ENCODE measurements around the gene CSF2RB.

CSF2RB gene

DNA sequence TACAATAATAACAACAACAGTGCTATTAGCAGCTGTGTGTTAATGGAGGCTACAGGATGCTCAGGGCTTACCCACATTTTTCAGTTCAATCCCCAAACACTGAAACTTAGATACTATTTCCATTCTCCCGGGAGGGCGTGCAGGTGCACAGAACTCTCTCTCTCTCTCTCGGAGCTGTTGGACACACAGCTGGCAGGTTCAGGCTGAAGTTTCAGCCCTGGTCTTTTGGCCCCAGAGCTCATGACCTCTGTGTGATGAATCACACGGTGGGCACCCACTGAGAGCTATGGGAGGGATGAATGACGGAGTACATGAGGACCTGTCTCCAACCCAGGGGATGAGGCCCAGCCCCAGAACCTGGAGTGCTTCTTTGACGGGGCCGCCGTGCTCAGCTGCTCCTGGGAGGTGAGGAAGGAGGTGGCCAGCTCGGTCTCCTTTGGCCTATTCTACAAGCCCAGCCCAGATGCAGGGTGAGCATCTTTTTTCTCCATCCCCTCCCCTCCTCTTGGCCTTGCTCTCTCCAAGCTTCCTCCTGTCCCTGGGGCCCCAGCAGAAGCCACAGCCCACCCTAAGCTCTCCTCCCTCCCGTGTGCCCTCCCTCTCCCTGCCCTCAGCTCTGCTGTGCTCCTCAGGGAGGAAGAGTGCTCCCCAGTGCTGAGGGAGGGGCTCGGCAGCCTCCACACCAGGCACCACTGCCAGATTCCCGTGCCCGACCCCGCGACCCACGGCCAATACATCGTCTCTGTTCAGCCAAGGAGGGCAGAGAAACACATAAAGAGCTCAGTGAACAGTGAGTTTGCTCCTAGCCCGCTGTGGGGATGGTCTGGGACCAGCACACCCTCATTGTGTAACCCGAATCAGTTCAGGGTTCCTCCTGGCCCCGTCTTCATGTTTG, 16.9 kb downstream of the CSF2RB start:
- no peak for DNase-seq
- in situ Hi-C loops (cut with MboI; ENCODE audit: low pct_unique_long_range_greater_than_20kb, low sequenced_read_pairs) = no loop called here

DNA sequence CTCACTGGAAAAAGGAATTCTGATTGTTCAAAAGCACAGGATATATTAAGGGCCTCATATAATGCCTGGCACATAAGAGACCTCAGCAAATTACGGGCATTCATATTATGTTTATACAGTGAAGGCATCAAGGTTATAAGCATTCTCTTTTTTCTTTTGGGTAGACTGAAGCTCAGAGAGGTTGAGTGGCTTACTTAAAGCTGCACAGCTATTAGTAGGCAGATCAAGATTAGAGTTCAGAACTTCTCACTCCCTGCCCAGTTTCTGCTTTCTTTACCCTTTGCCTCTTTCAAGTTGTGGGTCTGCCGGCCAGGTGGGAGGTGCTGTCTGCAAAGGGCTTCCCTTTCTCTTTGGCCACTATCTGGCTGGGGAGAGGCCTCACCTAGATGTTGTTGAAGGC, 18.0 kb downstream of the CSF2RB start:
- no peak for DNase-seq
- in situ Hi-C loops (cut with MboI; ENCODE audit: low pct_unique_long_range_greater_than_20kb, low sequenced_read_pairs) = no loop called here

DNA sequence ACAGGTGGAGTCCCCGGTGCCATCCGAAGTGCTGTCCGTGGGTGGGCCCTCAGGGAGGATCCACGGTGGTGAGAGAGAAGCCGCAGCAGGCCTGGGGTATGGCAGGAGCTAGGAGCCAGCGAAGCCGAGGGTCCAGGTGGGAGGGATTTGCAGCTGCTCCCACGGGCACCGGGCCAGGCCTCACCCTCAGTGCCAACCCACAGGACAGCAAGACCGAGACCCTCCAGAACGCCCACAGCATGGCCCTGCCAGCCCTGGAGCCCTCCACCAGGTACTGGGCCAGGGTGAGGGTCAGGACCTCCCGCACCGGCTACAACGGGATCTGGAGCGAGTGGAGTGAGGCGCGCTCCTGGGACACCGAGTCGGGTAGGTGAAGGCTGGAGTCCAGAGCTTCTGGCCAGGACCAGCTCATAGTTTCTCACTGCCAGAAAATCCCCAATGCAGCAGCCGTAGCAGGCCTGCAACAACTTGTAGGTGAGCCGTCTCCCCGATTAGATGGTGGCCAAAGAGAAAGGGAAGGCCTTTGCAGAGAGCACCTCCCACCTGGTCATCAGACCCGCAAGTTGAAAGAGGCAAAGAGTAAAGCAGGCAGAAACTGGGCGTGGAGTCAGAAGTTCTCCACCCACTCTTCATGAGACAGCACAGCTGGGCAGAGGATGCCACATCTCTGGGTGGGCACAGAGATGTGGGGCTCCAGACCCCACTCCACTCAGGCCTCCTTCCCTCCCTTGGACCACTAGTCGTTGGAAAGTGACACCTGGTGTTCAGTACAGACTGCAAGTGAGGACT, 20.4 kb downstream of the CSF2RB start:
- no peak for DNase-seq
- in situ Hi-C loops (cut with MboI; ENCODE audit: low pct_unique_long_range_greater_than_20kb, low sequenced_read_pairs) = no loop called here

- in situ Hi-C loops (cut with MboI; ENCODE audit: low pct_unique_long_range_greater_than_20kb, low sequenced_read_pairs) = no loop called here
- DNase-seq = no peak
Measured at GRCh38 chr22:36934418-36935312, 21.2 kb downstream of the CSF2RB start.

DNA sequence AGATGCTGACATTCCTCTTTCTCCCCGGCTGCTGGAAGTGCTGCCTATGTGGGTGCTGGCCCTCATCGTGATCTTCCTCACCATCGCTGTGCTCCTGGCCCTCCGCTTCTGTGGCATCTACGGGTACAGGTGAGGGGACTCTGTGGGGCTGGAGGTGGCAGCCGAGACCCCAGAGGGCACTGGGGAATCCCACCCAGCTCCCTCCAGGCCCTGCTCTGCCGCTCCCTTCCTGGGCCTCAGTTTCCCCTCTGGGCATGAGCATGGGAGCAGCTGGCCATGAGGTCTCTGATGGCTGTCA, 21.8 kb downstream of the CSF2RB start:
- in situ Hi-C loops (cut with MboI; ENCODE audit: low pct_unique_long_range_greater_than_20kb, low sequenced_read_pairs) = no loop called here

GRCh38 chr22:36935694-36936093, 22.3 kb downstream of the CSF2RB start:
- in situ Hi-C loops (cut with MboI; ENCODE audit: low pct_unique_long_range_greater_than_20kb, low sequenced_read_pairs) = no loop called here
- no peak for DNase-seq

More for the DNA sequence above, 21.8 kb downstream of the CSF2RB start:
- no peak for DNase-seq

DNA sequence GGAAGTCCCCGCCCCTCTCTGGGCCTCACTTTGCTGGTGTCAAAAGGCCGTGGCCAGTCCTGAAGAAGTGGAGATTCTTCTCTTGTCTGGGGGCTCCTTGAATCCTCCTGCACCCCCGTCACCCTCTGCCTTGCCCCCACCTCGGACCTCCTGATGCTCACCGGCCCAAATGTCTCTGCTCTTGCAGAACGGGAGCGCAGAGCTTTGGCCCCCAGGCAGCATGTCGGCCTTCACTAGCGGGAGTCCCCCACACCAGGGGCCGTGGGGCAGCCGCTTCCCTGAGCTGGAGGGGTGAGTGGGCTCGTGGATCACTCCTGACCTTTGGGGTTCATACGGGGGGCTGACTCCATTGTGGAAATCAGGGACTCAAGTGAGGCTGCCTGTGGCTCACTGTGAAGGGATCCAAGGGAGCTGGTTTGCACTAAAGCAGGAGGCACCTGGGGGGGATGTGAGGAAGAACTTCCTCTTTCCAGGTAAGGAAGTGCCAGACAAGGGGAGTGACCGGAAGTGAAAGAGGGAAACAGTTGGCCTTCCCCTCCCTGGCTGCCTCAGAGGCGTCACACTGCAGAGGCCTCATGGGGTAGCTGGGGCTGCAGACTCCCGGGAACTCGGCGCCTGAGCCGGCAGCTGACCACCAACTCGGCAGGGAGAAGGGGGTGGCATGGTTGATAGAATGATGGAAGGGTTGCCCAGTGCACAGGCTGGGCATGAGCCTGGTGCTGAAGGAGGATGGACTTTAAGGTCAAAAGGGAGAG, 23.1 kb downstream of the CSF2RB start:
- in situ Hi-C loops (cut with MboI; ENCODE audit: low pct_unique_long_range_greater_than_20kb, low sequenced_read_pairs) = no loop called here
- peak; percentile 12 for DNase-seq

GRCh38 chr22:36937319-36938027, 24.0 kb downstream of the CSF2RB start:
- no peak for DNase-seq
- in situ Hi-C loops (cut with MboI; ENCODE audit: low pct_unique_long_range_greater_than_20kb, low sequenced_read_pairs) = no loop called here

- in situ Hi-C loops (cut with MboI; ENCODE audit: low pct_unique_long_range_greater_than_20kb, low sequenced_read_pairs) = no loop called here
- DNase-seq = no peak
Measured at GRCh38 chr22:36938028-36938425, 24.6 kb downstream of the CSF2RB start.

DNA sequence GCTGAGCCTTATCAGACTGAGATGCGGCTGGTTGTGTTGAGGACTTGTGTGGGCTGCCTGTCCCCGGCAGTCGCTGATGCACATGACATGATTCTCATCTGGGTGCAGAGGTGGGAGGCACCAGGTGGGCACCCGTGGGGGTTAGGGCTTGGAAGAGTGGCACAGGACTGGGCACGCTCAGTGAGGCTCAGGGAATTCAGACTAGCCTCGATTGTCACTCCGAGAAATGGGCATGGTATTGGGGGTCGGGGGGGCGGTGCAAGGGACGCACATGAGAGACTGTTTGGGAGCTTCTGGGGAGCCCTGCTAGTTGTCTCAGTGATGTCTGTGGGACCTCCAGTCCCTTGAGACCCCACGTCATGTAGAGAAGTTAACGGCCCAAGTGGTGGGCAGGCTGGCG, 25.5 kb downstream of the CSF2RB start:
- in situ Hi-C loops (cut with MboI; ENCODE audit: low pct_unique_long_range_greater_than_20kb, low sequenced_read_pairs) = no loop called here
- DNase-seq = no peak

DNA sequence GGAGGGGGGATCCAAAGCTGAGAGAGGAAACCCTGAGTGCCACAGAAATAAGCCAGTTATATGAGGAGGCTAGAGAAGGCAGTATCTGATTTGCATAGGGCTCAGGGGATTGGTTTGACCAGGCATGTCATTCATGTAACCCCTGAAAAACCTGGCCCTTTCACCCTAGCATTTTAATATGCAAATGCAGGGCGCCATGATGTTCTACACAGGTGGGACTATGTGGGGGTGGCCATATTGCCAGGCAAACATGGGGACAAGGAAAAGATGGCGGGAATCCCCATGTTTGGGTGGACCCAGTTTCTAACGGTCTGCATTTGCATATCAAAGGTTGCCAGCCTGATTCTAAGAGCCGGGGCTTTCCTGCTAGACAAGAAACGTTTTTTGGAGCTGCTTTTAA, 27.2 kb downstream of the CSF2RB start:
- in situ Hi-C loops (cut with MboI; ENCODE audit: low pct_unique_long_range_greater_than_20kb, low sequenced_read_pairs) = no loop called here

DNA sequence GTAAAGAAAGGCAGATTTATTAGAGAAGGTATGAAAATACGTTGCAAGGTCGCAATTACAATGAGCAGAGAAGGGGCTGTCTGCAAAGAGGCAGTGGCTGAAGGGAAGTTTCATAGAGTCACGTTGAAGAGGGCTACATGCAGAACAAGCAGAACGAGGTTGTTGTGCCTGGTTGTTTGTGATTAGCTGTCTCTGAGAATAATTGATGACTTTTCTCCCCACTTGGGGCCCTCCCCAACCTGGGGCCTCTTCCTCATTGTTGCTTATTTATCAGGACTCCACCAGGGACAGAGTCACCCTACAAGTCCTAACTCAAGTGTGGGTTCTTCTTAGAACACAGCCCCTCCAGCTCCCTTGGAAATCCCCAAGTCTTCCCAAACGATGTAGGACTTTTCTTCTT, 29.1 kb downstream of the CSF2RB start:
- DNase-seq = no peak
- in situ Hi-C loops (cut with MboI; ENCODE audit: low pct_unique_long_range_greater_than_20kb, low sequenced_read_pairs) = no loop called here

More for the DNA sequence above, 27.2 kb downstream of the CSF2RB start:
- no peak for DNase-seq

DNA sequence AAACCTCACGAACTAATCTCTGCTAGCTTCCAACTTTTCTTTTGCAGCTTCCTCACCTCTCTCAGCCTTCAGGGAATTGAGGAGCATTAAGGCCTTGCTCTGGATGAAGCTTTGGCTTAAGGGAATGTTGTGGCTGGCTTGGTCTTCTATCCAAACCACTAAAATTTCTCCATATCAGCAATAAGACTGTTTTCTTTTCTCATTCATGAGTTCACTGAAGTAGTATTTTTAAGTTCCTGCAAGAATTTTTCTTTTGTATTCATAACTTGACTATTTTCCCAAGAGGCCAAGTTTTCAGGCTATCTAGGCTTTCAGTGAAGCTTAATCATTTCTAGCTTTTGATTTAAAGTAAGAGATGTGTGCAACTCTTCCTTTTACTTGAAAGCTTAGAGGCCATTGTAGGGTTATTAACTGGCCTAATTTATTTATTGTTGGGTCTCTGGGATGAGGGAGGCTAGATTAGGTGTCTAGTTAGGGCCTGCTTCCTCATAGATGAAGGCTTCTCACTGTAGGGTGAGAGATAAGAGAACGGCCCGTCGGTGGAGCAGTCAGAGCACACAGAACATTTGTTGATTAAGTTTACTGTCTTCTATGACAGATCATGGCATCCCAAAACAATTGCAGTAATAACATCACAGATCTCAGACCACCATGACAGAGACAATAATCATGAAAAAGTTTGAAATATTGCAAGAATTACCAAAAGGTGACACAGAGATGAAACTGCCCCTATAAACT, 33.2 kb downstream of the CSF2RB start:
- in situ Hi-C loops (cut with MboI; ENCODE audit: low pct_unique_long_range_greater_than_20kb, low sequenced_read_pairs) = no loop called here

GRCh38 chr22:36948273-36949225, 35.1 kb downstream of the CSF2RB start:
- DNase-seq = no peak
- in situ Hi-C loops (cut with MboI; ENCODE audit: low pct_unique_long_range_greater_than_20kb, low sequenced_read_pairs) = no loop called here

More for the DNA sequence above, 33.2 kb downstream of the CSF2RB start:
- DNase-seq = no peak

- DNase-seq = no peak
- in situ Hi-C loops (cut with MboI; ENCODE audit: low pct_unique_long_range_greater_than_20kb, low sequenced_read_pairs) = no loop called here
Measured at GRCh38 chr22:36950797-36951590, 37.6 kb downstream of the CSF2RB start.

DNA sequence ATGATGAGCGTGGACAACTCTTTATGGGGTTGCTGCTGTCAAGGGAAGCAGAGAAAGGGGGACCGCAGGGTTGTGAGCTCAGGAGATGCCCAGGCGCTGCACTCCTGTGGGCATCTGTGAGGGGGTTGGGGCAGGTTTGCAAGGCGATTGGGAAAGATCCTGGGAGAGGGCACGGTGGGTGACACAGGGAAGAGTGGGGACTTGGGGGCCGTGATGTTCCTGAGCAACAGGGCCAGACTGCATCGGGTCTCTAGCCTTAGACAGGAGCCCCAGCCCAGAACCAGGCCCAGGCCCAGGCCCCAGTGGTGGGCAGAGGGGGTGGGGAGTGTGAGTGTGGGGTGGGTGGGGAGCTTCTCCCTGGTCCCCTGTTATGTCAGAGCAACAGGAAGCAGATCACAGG, 38.3 kb downstream of the CSF2RB start:
- in situ Hi-C loops (cut with MboI; ENCODE audit: low pct_unique_long_range_greater_than_20kb, low sequenced_read_pairs) = no loop called here
- no peak for DNase-seq

Measured in KBM-7 (cell line).